HG03520 (cell line): ENCODE measurements around the gene MATK.

Source experiments
- ATAC-seq: cut with Tn5 transposase; IDR thresholded peaks from one replicate; pipeline ENCODE4 v1.9.1; 2021; ENCODE audit warnings: mild to moderate bottlenecking, moderate library complexity; ENCODE audit not compliant: unreplicated experiment

MATK gene, protein sequence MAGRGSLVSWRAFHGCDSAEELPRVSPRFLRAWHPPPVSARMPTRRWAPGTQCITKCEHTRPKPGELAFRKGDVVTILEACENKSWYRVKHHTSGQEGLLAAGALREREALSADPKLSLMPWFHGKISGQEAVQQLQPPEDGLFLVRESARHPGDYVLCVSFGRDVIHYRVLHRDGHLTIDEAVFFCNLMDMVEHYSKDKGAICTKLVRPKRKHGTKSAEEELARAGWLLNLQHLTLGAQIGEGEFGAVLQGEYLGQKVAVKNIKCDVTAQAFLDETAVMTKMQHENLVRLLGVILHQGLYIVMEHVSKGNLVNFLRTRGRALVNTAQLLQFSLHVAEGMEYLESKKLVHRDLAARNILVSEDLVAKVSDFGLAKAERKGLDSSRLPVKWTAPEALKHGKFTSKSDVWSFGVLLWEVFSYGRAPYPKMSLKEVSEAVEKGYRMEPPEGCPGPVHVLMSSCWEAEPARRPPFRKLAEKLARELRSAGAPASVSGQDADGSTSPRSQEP

DNA sequence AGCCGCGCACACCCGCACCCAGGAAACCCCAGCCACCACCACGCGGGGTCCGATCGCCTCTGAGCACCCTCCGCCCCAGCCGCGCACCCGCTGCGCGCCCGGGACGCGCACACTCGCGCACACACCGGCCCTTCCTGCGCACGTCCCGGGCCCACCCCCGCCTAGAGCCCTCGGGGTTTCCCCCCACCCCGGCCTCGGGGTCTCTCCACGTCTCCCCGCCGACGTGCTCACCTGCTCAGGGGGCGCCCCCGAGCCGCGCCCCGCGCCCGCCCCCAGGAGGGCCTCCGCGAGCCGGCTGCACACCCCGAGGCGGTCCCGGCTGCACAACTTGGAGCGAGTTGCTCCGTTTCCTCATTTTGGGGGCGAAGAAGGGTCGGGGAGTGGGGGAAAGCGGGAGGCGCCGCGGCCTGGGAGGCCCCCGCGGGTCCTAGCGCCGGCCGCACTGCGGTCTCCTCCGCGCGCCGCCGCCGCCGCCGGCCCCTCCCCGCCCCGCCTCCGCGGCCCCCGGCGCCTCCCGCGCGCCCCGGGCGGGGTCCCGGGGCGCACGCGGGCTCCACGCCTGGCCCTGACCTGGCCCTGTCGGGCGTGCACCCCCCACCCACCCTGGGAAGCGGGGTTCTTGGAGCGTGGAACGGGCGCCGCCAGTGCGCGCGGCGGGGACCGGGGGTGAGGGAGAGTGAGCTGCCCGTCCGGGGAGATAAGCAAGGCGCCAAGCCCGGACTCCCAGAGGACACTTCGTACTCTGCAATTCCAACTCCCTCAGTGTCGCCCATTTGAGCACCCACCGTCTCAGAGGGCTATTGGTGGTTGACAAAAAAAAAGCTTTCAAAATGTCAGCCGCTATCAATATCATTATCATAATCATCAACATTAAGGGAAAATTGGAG lies at the start of gene MATK:
Gene MATK, minus strand, starts transcription at position 444 of the 887 bp plus-strand sequence. CDS start 1,246 bp downstream, outside the sequence.
- ATAC-seq = no peak

- ATAC-seq = no peak
Measured at GRCh38 chr19:3835055-3835435, 48.9 kb upstream of the MATK start.

- ATAC-seq = no peak
Measured at GRCh38 chr19:3834349-3835054, 48.3 kb upstream of the MATK start.

- no peak for ATAC-seq
Measured at GRCh38 chr19:3833578-3834348, 47.6 kb upstream of the MATK start.

GRCh38 chr19:3832001-3832400 lies 45.8 kb upstream of the MATK start:
- no peak for ATAC-seq

DNA sequence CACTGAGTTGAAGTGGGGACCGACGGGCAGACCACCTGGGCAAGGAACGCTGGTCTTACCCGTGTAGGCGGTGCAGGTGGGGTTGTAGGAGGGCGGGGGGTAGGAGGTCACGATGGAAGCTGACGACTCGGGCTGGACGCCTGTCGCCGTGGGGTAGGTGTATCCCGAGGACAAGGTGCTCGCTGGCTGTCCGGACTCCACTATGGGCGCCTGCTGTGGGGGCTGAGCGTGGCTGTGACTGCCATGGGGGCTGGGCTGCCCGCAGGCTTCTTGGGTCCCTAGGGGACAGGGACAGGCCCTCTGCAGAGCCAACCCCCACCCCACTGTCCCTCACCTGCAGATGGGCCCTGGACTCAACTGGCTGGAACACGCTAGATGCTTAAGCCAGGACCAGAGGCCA lies 45.4 kb upstream of the MATK start:
- no peak for ATAC-seq

DNA sequence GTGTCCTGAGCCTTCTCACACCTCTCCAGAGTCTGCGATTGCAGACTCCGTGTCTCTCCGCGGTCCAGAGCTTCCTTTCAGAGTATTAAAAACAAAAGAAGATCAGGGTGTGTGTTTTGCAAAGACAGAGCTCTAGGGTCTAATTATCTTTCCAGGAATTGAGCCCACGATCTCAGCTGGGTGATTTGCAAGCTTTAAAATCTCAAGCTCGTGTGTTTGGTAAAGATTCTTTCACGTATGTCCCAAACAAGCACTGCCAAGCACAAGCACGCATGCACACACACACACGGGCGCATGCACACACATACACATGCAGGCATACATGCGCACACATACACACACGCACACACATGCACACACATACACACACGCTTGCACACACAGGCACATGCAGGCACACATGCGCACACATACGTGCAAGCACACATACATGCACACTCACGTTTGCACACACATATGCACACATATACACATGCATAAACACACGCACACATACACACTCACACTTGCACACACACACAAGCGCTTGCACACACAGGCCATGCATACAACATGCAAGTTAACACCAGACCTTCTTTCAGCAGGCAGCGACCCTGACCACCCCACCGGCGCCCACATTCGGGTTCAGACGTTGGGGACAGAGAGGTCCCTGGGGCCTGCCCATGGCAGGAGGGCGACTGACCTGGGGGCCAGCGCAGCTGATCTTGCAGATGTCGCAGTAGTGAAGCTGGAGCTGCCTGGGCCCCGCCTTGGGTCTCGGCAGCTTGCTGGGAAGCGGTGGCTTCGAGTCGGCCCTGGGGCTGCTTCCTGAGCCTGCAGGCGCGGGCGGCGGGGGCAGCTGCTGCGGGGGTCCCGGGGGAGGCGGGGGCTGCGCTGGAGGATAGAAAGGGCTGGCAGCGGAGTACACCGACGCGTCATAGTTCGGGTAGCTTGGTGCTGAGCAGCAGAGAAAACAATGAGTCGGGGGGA lies 44.7 kb upstream of the MATK start:
- no peak for ATAC-seq

GRCh38 chr19:3827306-3827705 lies 41.1 kb upstream of the MATK start:
- no peak for ATAC-seq

DNA sequence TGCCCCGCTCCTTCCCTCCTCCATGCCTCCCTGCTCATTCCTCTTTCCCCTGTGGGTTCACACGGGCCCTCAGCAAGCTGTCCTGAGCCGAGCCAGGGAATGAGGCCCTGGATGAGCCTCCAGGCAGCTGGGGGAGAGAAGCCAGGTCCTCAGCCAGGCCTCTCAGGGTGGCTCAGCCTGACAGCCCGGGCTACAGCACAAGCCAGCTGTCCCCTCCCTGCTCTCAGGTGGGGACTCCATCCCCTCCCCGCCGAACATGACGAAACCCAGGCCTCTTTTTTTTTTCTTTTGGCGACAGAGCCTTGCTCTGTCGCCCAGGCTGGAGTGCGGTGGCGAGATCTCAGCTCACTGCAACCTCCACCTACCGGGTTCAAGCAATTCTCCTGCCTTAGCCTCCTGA lies 40.0 kb upstream of the MATK start:
- ATAC-seq = no peak

- no peak for ATAC-seq
Measured at GRCh38 chr19:3825286-3825956, 39.2 kb upstream of the MATK start.

GRCh38 chr19:3823350-3823713 lies 37.2 kb upstream of the MATK start:
- ATAC-seq = no peak

- no peak for ATAC-seq
Measured at GRCh38 chr19:3822683-3823349, 36.6 kb upstream of the MATK start.

GRCh38 chr19:3821857-3822364 lies 35.7 kb upstream of the MATK start:
- no peak for ATAC-seq

DNA sequence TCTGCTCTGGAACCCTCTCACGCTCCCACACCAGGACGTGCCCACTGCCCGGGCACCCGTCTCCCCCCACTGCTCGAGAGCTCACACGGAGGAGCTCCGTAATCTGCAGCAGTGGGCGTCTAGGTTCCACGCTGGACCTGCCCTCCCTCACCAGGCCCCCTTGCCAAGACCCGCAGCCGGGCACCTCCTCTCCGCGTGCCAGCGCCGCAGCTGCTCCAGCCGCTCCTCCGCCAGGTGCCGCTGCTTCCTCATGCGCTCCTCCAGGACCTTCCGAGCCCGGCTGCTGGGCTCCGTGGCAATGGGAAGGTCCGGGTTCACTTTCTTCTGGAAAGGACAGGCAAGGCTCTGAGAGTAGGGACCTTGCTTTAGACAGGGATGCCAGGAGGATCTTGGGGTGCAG lies 35.0 kb upstream of the MATK start:
- no peak for ATAC-seq

DNA sequence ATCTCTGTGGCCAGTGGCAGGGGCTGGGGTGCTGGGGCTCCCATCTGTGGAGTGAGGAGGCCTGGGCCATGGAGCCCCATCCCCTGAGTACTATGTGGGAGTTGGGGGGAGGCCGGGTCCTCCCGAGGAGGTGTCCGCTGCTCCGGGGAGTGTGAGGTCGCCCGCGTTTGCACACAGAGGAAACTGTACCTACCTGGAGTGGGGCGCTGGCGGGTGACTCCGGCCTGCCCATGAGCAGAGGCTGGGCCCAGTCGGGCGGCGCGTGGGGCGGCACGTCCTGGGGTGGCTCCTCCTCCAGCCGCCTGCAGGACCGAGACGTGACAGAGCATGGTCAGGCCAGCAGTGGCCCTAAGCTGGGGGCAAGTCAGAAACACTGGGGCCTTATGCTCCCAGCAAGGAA lies 33.8 kb upstream of the MATK start:
- ATAC-seq = no peak

- no peak for ATAC-seq
Measured at GRCh38 chr19:3818918-3819317, 32.7 kb upstream of the MATK start.

- no peak for ATAC-seq
Measured at GRCh38 chr19:3818466-3818865, 32.3 kb upstream of the MATK start.

GRCh38 chr19:3817761-3818160 lies 31.6 kb upstream of the MATK start:
- ATAC-seq = no peak
